AG10803 (cell line): ENCODE measurements around the gene NCAM2.

Source experiments
- DNase-seq: peaks from one replicate; pipeline ENCODE4 v3.0.0; 2010; ENCODE audit warnings: low read depth
- H3K4me3 ChIP-seq: 2 replicates; pipeline ENCODE4 v1.5.1; 2011; ENCODE audit warnings: mild to moderate bottlenecking, low read length, control low read depth
- CTCF ChIP-seq: conservative IDR thresholded peaks from 2 replicates; pipeline ENCODE4 v1.5.1; 2011; ENCODE audit warnings: mild to moderate bottlenecking, low read length, control low read depth, inconsistent platforms

Gene NCAM2

GRCh38 chr21:20996421-20997310 lies 1.5 kb upstream of the NCAM2 start:
- peak; percentile 4 for DNase-seq
- TF ChIP-seq CTCF, result no peak
- no peak overlapping the region for H3K4me3 ChIP-seq

GRCh38 chr21:20997311-20997635 lies 936 bp upstream of the NCAM2 start:
- H3K4me3 ChIP-seq, result peak overlapping the region; percentile 59
- DNase-seq, result no peak
- TF ChIP-seq CTCF, result no peak

- TF ChIP-seq CTCF, result no peak
- DNase-seq, result no peak
- peak overlapping the region; percentile 66 for H3K4me3 ChIP-seq
Observed at GRCh38 chr21:20998456-20998789, 214 bp downstream of the NCAM2 start.

- DNase-seq, result no peak
- peak overlapping the region; percentile 66 for H3K4me3 ChIP-seq
- TF ChIP-seq CTCF, result no peak
Observed at GRCh38 chr21:20998886-20999285, 677 bp downstream of the NCAM2 start.

- peak; percentile 94 for TF ChIP-seq CTCF
- DNase-seq, result peak; percentile 38
- H3K4me3 ChIP-seq, result no peak overlapping the region
Observed at GRCh38 chr21:20999659-21000058, 1.4 kb downstream of the NCAM2 start.

GRCh38 chr21:21000591-21001175 lies 2.5 kb downstream of the NCAM2 start:
- no peak for DNase-seq
- TF ChIP-seq CTCF, result no peak

GRCh38 chr21:21001591-21002100 lies 3.4 kb downstream of the NCAM2 start:
- no peak for DNase-seq
- TF ChIP-seq CTCF, result no peak
- H3K4me3 ChIP-seq, result no peak overlapping the region

More at GRCh38 chr21:21000591-21001175, 2.5 kb downstream of the NCAM2 start:
- no peak overlapping the region for H3K4me3 ChIP-seq
